Tibial nerve (tissue), 4 donors: ENCODE measurements around the gene CLEC20A. TPM values are rescaled to one million over a fixed set of nuclear protein-coding genes. Genes with fewer than 3 reads are reported as not detected.
A peak's percentile ranks its signal among the peaks of the same experiment; 100 is the strongest.

Experiments
- DNase-seq, 2 donors: peaks; one replicate each; pipeline ENCODE4 v3.0.0-alpha.2; 2019; ENCODE audit warnings: low spot score in 2 of 2
- H3K27ac ChIP-seq, 4 donors: fragments of 200-600 bp; sonication (generic) in 3 of 4; one replicate each; pipeline ENCODE4 v1.5.1; 2017 to 2019; ENCODE audit warnings: mild to moderate bottlenecking in 1 of 4
- H3K27me3 ChIP-seq, 2 donors: fragments of 200-600 bp; sonication (generic) in 1 of 2; one replicate each; pipeline versions ENCODE4 v1.5.1 to v1.6.0; 2017 to 2019
- H3K36me3 ChIP-seq, 3 donors: fragments of 200-600 bp; sonication (generic); one replicate each; pipeline ENCODE4 v1.5.1; 2018 to 2019
- H3K4me1 ChIP-seq, 4 donors: fragments of 200-600 bp; sonication (generic) in 3 of 4; one replicate each; pipeline ENCODE4 v1.5.1; 2017 to 2019
- H3K4me3 ChIP-seq, 4 donors: fragments of 200-600 bp; sonication (generic) in 3 of 4; one replicate each; pipeline ENCODE4 v1.5.1; 2017 to 2019; ENCODE audit warnings: mild to moderate bottlenecking in 1 of 4, moderate library complexity in 1 of 4
- H3K9me3 ChIP-seq, 4 donors: fragments of 200-600 bp; sonication (generic) in 3 of 4; one replicate each; pipeline ENCODE4 v1.5.1; 2017 to 2019
- CTCF ChIP-seq, 5 experiments: fragments of 200-600 bp in 3 of 5; fragments of 450-650 bp in 2 of 5; sonication (generic) in 3 of 5; IDR thresholded peaks; one replicate each; pipeline ENCODE4 v1.5.1; 2016 to 2019; ENCODE audit warnings: antibody characterized with exemption in 5 of 5, mild to moderate bottlenecking in 3 of 5, moderate library complexity in 2 of 5
- EP300 ChIP-seq, 2 donors: sonication (generic); formaldehyde crosslinking; IDR thresholded peaks; one replicate each; pipeline ENCODE4 v1.6.1; 2017; ENCODE audit warnings: antibody characterized with exemption in 2 of 2, mild to moderate bottlenecking in 1 of 2
- POLR2A ChIP-seq, 2 donors: fragments of 450-650 bp; IDR thresholded peaks; one replicate each; pipeline ENCODE4 v1.6.1; 2017; ENCODE audit warnings: antibody characterized with exemption in 2 of 2, mild to moderate bottlenecking in 2 of 2, moderate library complexity in 2 of 2
- WGBS, 2 donors: methylation state at CpG; one replicate each; pipeline ENCODE4 v1.1.5; 2018; 5-methylcytosine and 5-hydroxymethylcytosine counted together
- total RNA-seq, 4 donors: library from RNA; depleted of rRNA; stranded (reverse); fragments of >200 nt; gene quantifications; one replicate each; pipeline ENCODE4 v1.1.0, GENCODE V29; 2016

The CLEC20A gene
- total RNA-seq, 4 donors from 2014 or later = 1.5 to 4.6 TPM; not detected in 2

GRCh38 chr1:178538192-178538916, 41.6 kb upstream of the CLEC20A start:
- Histone ChIP-seq H3K9me3 (no peaks in the 10 kb centered on the region), H3K27ac (peak overlapping the region in 1 of 4 donors; percentile 52), H3K36me3 (no peaks in the 10 kb centered on the region), H3K4me1 (peaks cover 0 to 11% (median 4%) of the 10 kb centered on the region in 4 donors), H3K4me3 (no peak overlapping the region), H3K27me3 (no peaks in the 10 kb centered on the region)
- DNase-seq = no peak
- TF ChIP-seq POLR2A (IDR thresholded peaks at IDR 0.05) = no peak
- no peak for TF ChIP-seq CTCF (IDR thresholded peaks at IDR 0.05)
- WGBS, 2 donors = 70 to 78% methylated on average over 9 of the region's 9 CpGs

GRCh38 chr1:178537382-178538090, 40.8 kb upstream of the CLEC20A start:
- no peaks in the 10 kb centered on the region for H3K36me3 ChIP-seq
- H3K27me3 ChIP-seq = no peaks in the 10 kb centered on the region
- TF ChIP-seq CTCF (IDR thresholded peaks at IDR 0.05) = no peak
- TF ChIP-seq EP300 (IDR thresholded peaks at IDR 0.05) = no peak
- TF ChIP-seq POLR2A (IDR thresholded peaks at IDR 0.05) = no peak
- H3K27ac ChIP-seq = peak overlapping the region in 1 of 4 donors; percentile 52
- DNase-seq = no peak
- peaks cover 0 to 7% (median 3%) of the 10 kb centered on the region in 4 donors for H3K4me1 ChIP-seq
- no peak overlapping the region for H3K4me3 ChIP-seq
- H3K9me3 ChIP-seq = no peaks in the 10 kb centered on the region
- WGBS, 2 donors = 79 to 83% methylated on average over 20 of the region's 20 CpGs

GRCh38 chr1:178536844-178537371, 40.1 kb upstream of the CLEC20A start:
- no peak overlapping the region for H3K4me3 ChIP-seq
- peak overlapping the region in 1 of 4 donors; percentile 52 for H3K27ac ChIP-seq
- no peaks in the 10 kb centered on the region for H3K36me3 ChIP-seq
- H3K27me3 ChIP-seq = no peaks in the 10 kb centered on the region
- no peak for TF ChIP-seq CTCF (IDR thresholded peaks at IDR 0.05)
- TF ChIP-seq POLR2A (IDR thresholded peaks at IDR 0.05) = no peak
- TF ChIP-seq EP300 (IDR thresholded peaks at IDR 0.05) = no peak
- H3K4me1 ChIP-seq = peaks cover 0 to 11% (median 4%) of the 10 kb centered on the region in 4 donors
- no peaks in the 10 kb centered on the region for H3K9me3 ChIP-seq
- no peak for DNase-seq
- 58 to 64% methylated on average over 7 of the region's 7 CpGs for WGBS, 2 donors

- Histone ChIP-seq H3K4me1 (peaks cover 0 to 7% (median 2%) of the 10 kb centered on the region in 4 donors), H3K36me3 (no peaks in the 10 kb centered on the region), H3K27ac (no peak overlapping the region), H3K4me3 (no peak overlapping the region), H3K9me3 (no peaks in the 10 kb centered on the region), H3K27me3 (no peaks in the 10 kb centered on the region)
- TF ChIP-seq EP300 (IDR thresholded peaks at IDR 0.05) (no peak), POLR2A (IDR thresholded peaks at IDR 0.05) (no peak), CTCF (IDR thresholded peaks at IDR 0.05) (no peak)
- DNase-seq = no peak
- 93 to 95% methylated on average over 5 of the region's 5 CpGs for WGBS, 2 donors
These were observed 39.6 kb upstream of the CLEC20A start for GRCh38 chr1:178536329-178536728.
